SU-DHL-6 (cell line): ENCODE results near the gene KCTD3.

Source experiments
- CTCF ChIP-seq: fragments of 200-600 bp; sonication (generic); IDR thresholded peaks from one replicate; pipeline ENCODE4 v1.5.1; 2017; ENCODE audit warnings: antibody characterized with exemption, mild to moderate bottlenecking, low read length, moderate library complexity; ENCODE audit not compliant: insufficient read depth, poor library complexity, severe bottlenecking
- EZH2phosphoT487 ChIP-seq: fragments of 200-600 bp; sonication (generic), shearing (Covaris generic); conservative IDR thresholded peaks from 2 replicates; pipeline ENCODE4 v1.6.1; 2018; ENCODE audit warnings: mild to moderate bottlenecking, antibody characterized with exemption, low read length, moderate library complexity, mixed read lengths

DNA sequence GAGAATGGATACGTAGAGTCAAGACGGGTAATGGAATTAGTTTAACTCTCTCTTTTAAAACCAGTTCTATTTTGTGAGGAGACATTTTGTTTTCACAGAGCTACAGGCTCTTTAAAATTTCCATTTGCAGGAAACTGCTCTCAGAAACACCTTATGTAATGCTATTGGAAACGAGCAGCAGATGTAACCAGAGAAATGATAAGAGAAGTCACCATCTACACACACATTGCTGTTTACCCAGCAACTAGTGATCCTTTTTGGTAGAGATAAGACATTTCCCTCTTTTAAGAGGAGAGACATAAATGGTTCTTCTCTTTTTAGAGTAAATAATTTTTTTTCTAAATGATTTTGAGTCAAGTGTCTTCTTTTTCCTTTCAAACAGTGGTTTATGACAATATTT lies 80.6 kb downstream of the KCTD3 start:
- TF ChIP-seq CTCF, result no peak
- no peak for TF ChIP-seq EZH2phosphoT487
